Measurements from ENCODE around the gene MEX3A. TPM values are rescaled to one million over a fixed set of nuclear protein-coding genes. Genes with fewer than 3 reads are reported as not detected.

Gene MEX3A
- total and polyA plus RNA-seq, 10 of the 15 experiments (the other 5 are each of a cell fraction or from before 2014, with no cell fraction given) = 0.11 to 5.1 (median 1.7) TPM

DNA sequence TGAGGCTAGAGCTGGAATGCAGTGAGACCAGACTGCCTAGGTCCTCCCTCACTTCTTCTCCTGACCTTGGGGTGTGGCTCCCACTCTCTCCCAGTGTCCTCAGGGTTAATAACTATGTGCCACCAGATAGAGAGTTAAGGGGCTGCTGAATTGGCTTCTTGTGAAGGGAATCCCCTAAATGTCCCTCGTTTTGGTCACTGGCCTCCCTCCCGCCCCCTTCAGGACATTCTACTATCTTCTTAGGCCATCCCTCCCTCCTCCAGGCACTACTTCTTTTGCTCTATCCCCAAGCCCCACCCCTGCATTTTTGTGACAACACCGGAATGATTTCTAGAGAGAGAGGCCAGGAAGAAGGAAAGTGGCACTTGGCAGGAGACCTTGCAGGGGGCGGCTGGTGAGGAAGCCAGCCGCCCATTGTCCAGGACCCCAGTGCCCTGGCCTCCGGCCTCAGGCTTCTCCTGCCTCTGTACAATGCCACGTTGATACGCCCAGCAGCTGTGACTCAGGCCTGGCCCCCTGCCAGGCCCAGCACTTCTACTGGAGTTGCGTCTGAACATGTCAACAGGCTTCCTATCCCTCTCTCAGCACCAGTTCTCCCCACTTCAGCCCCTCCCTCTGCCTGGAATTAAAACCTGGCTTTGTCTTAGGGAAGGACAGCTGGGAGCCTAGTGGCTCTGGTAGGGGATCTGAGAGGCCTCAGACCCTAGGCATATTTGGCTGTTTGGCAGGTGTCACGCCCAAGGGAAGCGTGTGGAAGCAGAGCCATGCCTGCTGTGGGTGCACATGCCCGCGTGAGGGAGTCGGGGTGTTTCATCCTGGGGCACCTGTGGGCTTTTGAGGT, 41.3 kb upstream of the MEX3A start (continued):
- TF ChIP-seq TCF3 (IDR thresholded peaks at IDR 0.05; ENCODE audit: borderline replicate concordance, insufficient read depth, low read depth, low read length) (no peak), FOXM1 (IDR thresholded peaks at IDR 0.05; ENCODE audit: low read depth, low read length) (no peak), ETV6 (conservative IDR thresholded peaks at IDR 0.05 in 1 of 2, IDR thresholded peaks at IDR 0.05 in 1 of 2; ENCODE audit: borderline replicate concordance in 1 of 2, low read depth in 1 of 2) (0 out of 4 replicates have a peak, but pooled peaks of 1 of the 2 experiments have one; percentile 7), RAD21 (IDR thresholded peaks at IDR 0.05; ENCODE audit: insufficient read depth, low read depth, low read length) (0 out of 2 replicates have a peak, but pooled peaks have one; percentile 4), NR2F1 (conservative IDR thresholded peaks at IDR 0.05) (0 out of 2 replicates have a peak, but pooled peaks have one; percentile 0)
- TF ChIP-seq, protein P1, sequence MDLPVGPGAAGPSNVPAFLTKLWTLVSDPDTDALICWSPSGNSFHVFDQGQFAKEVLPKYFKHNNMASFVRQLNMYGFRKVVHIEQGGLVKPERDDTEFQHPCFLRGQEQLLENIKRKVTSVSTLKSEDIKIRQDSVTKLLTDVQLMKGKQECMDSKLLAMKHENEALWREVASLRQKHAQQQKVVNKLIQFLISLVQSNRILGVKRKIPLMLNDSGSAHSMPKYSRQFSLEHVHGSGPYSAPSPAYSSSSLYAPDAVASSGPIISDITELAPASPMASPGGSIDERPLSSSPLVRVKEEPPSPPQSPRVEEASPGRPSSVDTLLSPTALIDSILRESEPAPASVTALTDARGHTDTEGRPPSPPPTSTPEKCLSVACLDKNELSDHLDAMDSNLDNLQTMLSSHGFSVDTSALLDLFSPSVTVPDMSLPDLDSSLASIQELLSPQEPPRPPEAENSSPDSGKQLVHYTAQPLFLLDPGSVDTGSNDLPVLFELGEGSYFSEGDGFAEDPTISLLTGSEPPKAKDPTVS (IDR thresholded peaks at IDR 0.05; ENCODE audit: low read depth, low read length) = no peak
- TF ChIP-seq, protein P2, sequence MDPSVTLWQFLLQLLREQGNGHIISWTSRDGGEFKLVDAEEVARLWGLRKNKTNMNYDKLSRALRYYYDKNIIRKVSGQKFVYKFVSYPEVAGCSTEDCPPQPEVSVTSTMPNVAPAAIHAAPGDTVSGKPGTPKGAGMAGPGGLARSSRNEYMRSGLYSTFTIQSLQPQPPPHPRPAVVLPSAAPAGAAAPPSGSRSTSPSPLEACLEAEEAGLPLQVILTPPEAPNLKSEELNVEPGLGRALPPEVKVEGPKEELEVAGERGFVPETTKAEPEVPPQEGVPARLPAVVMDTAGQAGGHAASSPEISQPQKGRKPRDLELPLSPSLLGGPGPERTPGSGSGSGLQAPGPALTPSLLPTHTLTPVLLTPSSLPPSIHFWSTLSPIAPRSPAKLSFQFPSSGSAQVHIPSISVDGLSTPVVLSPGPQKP (IDR thresholded peaks at IDR 0.05; ENCODE audit: low read depth, low read length) = no peak

All from GM12878 (cell line).